ENCODE results near the gene FLVCR2. TPM values are rescaled to one million over a fixed set of nuclear protein-coding genes. Genes with fewer than 3 reads are reported as not detected.
A peak's percentile ranks its signal among the peaks of the same experiment; 100 is the strongest.

Gene FLVCR2
- total RNA-seq, 1 experiment from 2014 or later: 2.8 TPM

- Histone ChIP-seq H3K36me3 (no peaks in the 10 kb centered on the region), H3K9me3 (replicated peaks) (no peaks in the 10 kb centered on the region), H3K27ac (no peak overlapping the region), H3K27me3 (no peaks in the 10 kb centered on the region), H3K4me3 (no peak overlapping the region), H3K4me1 (no peaks in the 10 kb centered on the region)
- DNase-seq: no peak
Observed at GRCh38 chr14:75547552-75548250, 30.7 kb upstream of the FLVCR2 start.

GRCh38 chr14:75548544-75548943 is 29.9 kb upstream of the FLVCR2 start:
- no peaks in the 10 kb centered on the region for H3K4me1 ChIP-seq
- DNase-seq: no peak
- no peak overlapping the region for H3K4me3 ChIP-seq
- H3K27ac ChIP-seq: no peak overlapping the region
- no peaks in the 10 kb centered on the region for H3K27me3 ChIP-seq
- no peaks in the 10 kb centered on the region for H3K9me3 ChIP-seq (replicated peaks)
- H3K36me3 ChIP-seq: no peaks in the 10 kb centered on the region

GRCh38 chr14:75549169-75549568 is 29.3 kb upstream of the FLVCR2 start:
- Histone ChIP-seq H3K27ac (no peak overlapping the region), H3K36me3 (no peaks in the 10 kb centered on the region), H3K4me1 (no peaks in the 10 kb centered on the region), H3K4me3 (no peak overlapping the region), H3K27me3 (no peaks in the 10 kb centered on the region), H3K9me3 (replicated peaks) (no peaks in the 10 kb centered on the region)
- no peak for DNase-seq

- H3K4me1 ChIP-seq: no peaks in the 10 kb centered on the region
- no peaks in the 10 kb centered on the region for H3K36me3 ChIP-seq
- H3K27ac ChIP-seq: no peak overlapping the region
- H3K4me3 ChIP-seq: no peak overlapping the region
- no peaks in the 10 kb centered on the region for H3K27me3 ChIP-seq
- H3K9me3 ChIP-seq (replicated peaks): no peaks in the 10 kb centered on the region
- no peak for DNase-seq
Observed at GRCh38 chr14:75551021-75551420, 27.4 kb upstream of the FLVCR2 start.

GRCh38 chr14:75553157-75553556 is 25.3 kb upstream of the FLVCR2 start:
- DNase-seq: no peak
- Histone ChIP-seq H3K4me1 (no peaks in the 10 kb centered on the region), H3K9me3 (replicated peaks) (no peaks in the 10 kb centered on the region), H3K4me3 (no peak overlapping the region), H3K27ac (no peak overlapping the region), H3K36me3 (no peaks in the 10 kb centered on the region), H3K27me3 (no peaks in the 10 kb centered on the region)

GRCh38 chr14:75553761-75554364 is 24.6 kb upstream of the FLVCR2 start:
- H3K4me3 ChIP-seq: no peak overlapping the region
- no peaks in the 10 kb centered on the region for H3K9me3 ChIP-seq (replicated peaks)
- H3K36me3 ChIP-seq: no peaks in the 10 kb centered on the region
- no peak overlapping the region for H3K27ac ChIP-seq
- no peak for DNase-seq
- no peaks in the 10 kb centered on the region for H3K27me3 ChIP-seq
- H3K4me1 ChIP-seq: no peaks in the 10 kb centered on the region

- Histone ChIP-seq H3K9me3 (replicated peaks) (no peaks in the 10 kb centered on the region), H3K36me3 (no peaks in the 10 kb centered on the region), H3K4me3 (no peak overlapping the region), H3K27ac (no peak overlapping the region), H3K27me3 (no peaks in the 10 kb centered on the region), H3K4me1 (no peaks in the 10 kb centered on the region)
- no peak for DNase-seq
Observed at GRCh38 chr14:75554482-75554881, 23.9 kb upstream of the FLVCR2 start.

GRCh38 chr14:75558440-75558839 is 20.0 kb upstream of the FLVCR2 start:
- H3K4me1 ChIP-seq: no peaks in the 10 kb centered on the region
- H3K9me3 ChIP-seq (replicated peaks): no peaks in the 10 kb centered on the region
- H3K27ac ChIP-seq: no peak overlapping the region
- no peak overlapping the region for H3K4me3 ChIP-seq
- no peak for DNase-seq
- H3K36me3 ChIP-seq: no peaks in the 10 kb centered on the region
- H3K27me3 ChIP-seq: no peaks in the 10 kb centered on the region

GRCh38 chr14:75559045-75559444 is 19.4 kb upstream of the FLVCR2 start:
- no peak for DNase-seq
- Histone ChIP-seq H3K4me1 (no peaks in the 10 kb centered on the region), H3K27ac (no peak overlapping the region), H3K9me3 (replicated peaks) (no peaks in the 10 kb centered on the region), H3K27me3 (no peaks in the 10 kb centered on the region), H3K4me3 (no peak overlapping the region), H3K36me3 (no peaks in the 10 kb centered on the region)

GRCh38 chr14:75559451-75560222 is 18.8 kb upstream of the FLVCR2 start:
- Histone ChIP-seq H3K36me3 (no peaks in the 10 kb centered on the region), H3K27ac (no peak overlapping the region), H3K9me3 (replicated peaks) (no peaks in the 10 kb centered on the region), H3K27me3 (no peaks in the 10 kb centered on the region), H3K4me1 (no peaks in the 10 kb centered on the region), H3K4me3 (no peak overlapping the region)
- DNase-seq: no peak

GRCh38 chr14:75561013-75561432 is 17.4 kb upstream of the FLVCR2 start:
- peak; percentile 64 to 77 for DNase-seq
- Histone ChIP-seq H3K27ac (no peak overlapping the region), H3K9me3 (replicated peaks) (no peaks in the 10 kb centered on the region), H3K27me3 (no peaks in the 10 kb centered on the region), H3K4me3 (no peak overlapping the region), H3K4me1 (no peaks in the 10 kb centered on the region), H3K36me3 (no peaks in the 10 kb centered on the region)

GRCh38 chr14:75562089-75562488 is 16.3 kb upstream of the FLVCR2 start:
- no peaks in the 10 kb centered on the region for H3K36me3 ChIP-seq
- H3K27me3 ChIP-seq: no peaks in the 10 kb centered on the region
- no peak overlapping the region for H3K27ac ChIP-seq
- no peaks in the 10 kb centered on the region for H3K4me1 ChIP-seq
- H3K4me3 ChIP-seq: no peak overlapping the region
- DNase-seq: no peak
- H3K9me3 ChIP-seq (replicated peaks): no peaks in the 10 kb centered on the region

- Histone ChIP-seq H3K4me1 (no peaks in the 10 kb centered on the region), H3K9me3 (replicated peaks) (no peaks in the 10 kb centered on the region), H3K36me3 (no peaks in the 10 kb centered on the region), H3K27me3 (no peaks in the 10 kb centered on the region), H3K4me3 (no peak overlapping the region), H3K27ac (no peak overlapping the region)
- no peak for DNase-seq
Observed at GRCh38 chr14:75562489-75562888, 15.9 kb upstream of the FLVCR2 start.

- Histone ChIP-seq H3K9me3 (replicated peaks) (no peaks in the 10 kb centered on the region), H3K27ac (no peak overlapping the region), H3K4me3 (no peak overlapping the region), H3K36me3 (no peaks in the 10 kb centered on the region), H3K4me1 (no peaks in the 10 kb centered on the region), H3K27me3 (no peaks in the 10 kb centered on the region)
- no peak for DNase-seq
Observed at GRCh38 chr14:75563931-75564330, 14.5 kb upstream of the FLVCR2 start.

GRCh38 chr14:75565056-75565455 is 13.4 kb upstream of the FLVCR2 start:
- Histone ChIP-seq H3K9me3 (replicated peaks) (no peaks in the 10 kb centered on the region), H3K36me3 (no peaks in the 10 kb centered on the region), H3K27ac (no peak overlapping the region), H3K27me3 (no peaks in the 10 kb centered on the region), H3K4me1 (no peaks in the 10 kb centered on the region), H3K4me3 (no peak overlapping the region)
- no peak for DNase-seq
